ENCODE data around the gene FASN.
"Not testable (repeated sequence)": the region's sequence is repeated elsewhere in the genome, so short reads cannot be mapped to it uniquely, and the experiment has no call there.

FASN gene

GRCh38 chr17:82098169-82098938 lies at the start of gene FASN:
Gene FASN, minus strand, starts transcription at chr17:82098236. Its CDS starts 1,791 bp downstream, at chr17:82096445.
- DNase-seq, result peak; percentile 72

GRCh38 chr17:82146663-82147654 lies 48.9 kb upstream of the FASN start:
- DNase-seq, result no peak

- DNase-seq, result no peak
Observed at GRCh38 chr17:82145550-82146155, 47.6 kb upstream of the FASN start.

GRCh38 chr17:82143333-82143732 lies 45.3 kb upstream of the FASN start:
- no peak for DNase-seq

GRCh38 chr17:82139961-82140360 lies 41.9 kb upstream of the FASN start:
- not testable (repeated sequence) for DNase-seq

- no peak for DNase-seq
Observed at GRCh38 chr17:82138511-82138992, 40.5 kb upstream of the FASN start.

- DNase-seq, result no peak
Observed at GRCh38 chr17:82134101-82134500, 36.1 kb upstream of the FASN start.

GRCh38 chr17:82133166-82133953 lies 35.3 kb upstream of the FASN start:
- not testable (repeated sequence) for DNase-seq

- DNase-seq, result no peak
Observed at GRCh38 chr17:82129095-82129494, 31.1 kb upstream of the FASN start.

- DNase-seq, result no peak
Observed at GRCh38 chr17:82128287-82128686, 30.3 kb upstream of the FASN start.

GRCh38 chr17:82127704-82128103 lies 29.7 kb upstream of the FASN start:
- DNase-seq, result no peak

GRCh38 chr17:82127315-82127595 lies 29.2 kb upstream of the FASN start:
- DNase-seq, result no peak

- no peak for DNase-seq
Observed at GRCh38 chr17:82126556-82127314, 28.7 kb upstream of the FASN start.

GRCh38 chr17:82124101-82124500 lies 26.1 kb upstream of the FASN start:
- DNase-seq, result no peak

- DNase-seq, result no peak
Observed at GRCh38 chr17:82121660-82122629, 23.9 kb upstream of the FASN start.

- no peak for DNase-seq
Observed at GRCh38 chr17:82121246-82121645, 23.2 kb upstream of the FASN start.

GRCh38 chr17:82120148-82120547 lies 22.1 kb upstream of the FASN start:
- no peak for DNase-seq

- DNase-seq, result no peak
Observed at GRCh38 chr17:82118815-82119380, 20.9 kb upstream of the FASN start.

- DNase-seq, result no peak
Observed at GRCh38 chr17:82118168-82118814, 20.3 kb upstream of the FASN start.

Measured in DMS 273 treated with DMSO at 0.1 percent for 48 hours (cell line).